ENCODE results near the gene GNAL.

- TF ChIP-seq CTCF (conservative IDR thresholded peaks at IDR 0.05; ENCODE audit: low read depth, low read length) (no peak), EZH2 (IDR thresholded peaks at IDR 0.05; ENCODE audit: low read length, unreplicated experiment) (no peak), EZH2phosphoT487 (IDR thresholded peaks at IDR 0.05; ENCODE audit: borderline replicate concordance, low read length) (no peak)
Observed at GRCh38 chr18:11767329-11767728, 78.3 kb downstream of the GNAL start.
